Measurements from ENCODE around the gene SYNGAP1.
"Not testable (repeated sequence)": the region's sequence is repeated elsewhere in the genome, so short reads cannot be mapped to it uniquely, and the experiment has no call there.

The SYNGAP1 gene

GRCh38 chr6:33469661-33470060, 49.8 kb downstream of the SYNGAP1 start:
- DNase-seq (ENCODE audit: low read depth in 2 of 2): no peak

GRCh38 chr6:33477864-33478263, 58.0 kb downstream of the SYNGAP1 start:
- no peak for DNase-seq (ENCODE audit: low read depth in 2 of 2)

GRCh38 chr6:33481192-33481591, 61.3 kb downstream of the SYNGAP1 start:
- DNase-seq (ENCODE audit: low read depth in 2 of 2): no peak

DNA sequence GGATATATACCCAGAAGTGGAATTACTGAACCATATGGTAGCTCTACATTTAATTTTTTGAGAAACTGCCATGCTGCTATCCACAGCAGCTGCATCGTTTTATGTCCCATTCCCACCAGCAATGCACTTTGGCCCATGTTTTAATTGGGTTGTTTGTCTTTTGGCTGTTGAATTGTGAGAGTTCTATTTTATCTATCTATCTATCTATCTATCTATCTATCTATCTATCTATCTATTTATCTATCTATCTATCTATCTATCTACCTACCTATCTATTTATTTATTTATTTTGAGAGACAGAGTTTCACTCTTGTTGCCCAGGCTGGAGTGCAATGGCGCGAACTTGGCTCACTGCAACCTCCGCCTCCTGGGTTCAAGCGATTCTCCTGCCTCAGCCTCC, 62.8 kb downstream of the SYNGAP1 start:
- DNase-seq (ENCODE audit: low read depth in 2 of 2): not testable (repeated sequence)

DNA sequence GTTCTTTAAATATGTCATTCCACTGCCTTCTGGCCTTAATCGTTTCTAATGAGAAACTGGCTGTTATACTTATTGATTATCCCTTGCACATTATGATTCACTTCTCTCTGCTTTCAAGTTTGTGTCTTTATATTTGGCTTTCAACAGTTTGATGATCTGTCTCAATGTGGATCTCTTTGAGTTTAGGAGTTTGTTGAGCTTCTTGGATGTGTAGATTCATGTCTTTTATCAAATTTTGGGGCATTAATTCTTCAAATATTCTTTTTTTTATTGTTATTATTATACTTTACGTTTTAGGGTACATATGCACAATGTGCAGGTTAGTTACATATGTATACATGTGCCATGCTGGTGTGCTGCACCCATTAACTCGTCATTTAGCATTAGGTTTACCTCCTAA, 63.8 kb downstream of the SYNGAP1 start:
- no peak for DNase-seq (ENCODE audit: low read depth in 2 of 2)

DNA sequence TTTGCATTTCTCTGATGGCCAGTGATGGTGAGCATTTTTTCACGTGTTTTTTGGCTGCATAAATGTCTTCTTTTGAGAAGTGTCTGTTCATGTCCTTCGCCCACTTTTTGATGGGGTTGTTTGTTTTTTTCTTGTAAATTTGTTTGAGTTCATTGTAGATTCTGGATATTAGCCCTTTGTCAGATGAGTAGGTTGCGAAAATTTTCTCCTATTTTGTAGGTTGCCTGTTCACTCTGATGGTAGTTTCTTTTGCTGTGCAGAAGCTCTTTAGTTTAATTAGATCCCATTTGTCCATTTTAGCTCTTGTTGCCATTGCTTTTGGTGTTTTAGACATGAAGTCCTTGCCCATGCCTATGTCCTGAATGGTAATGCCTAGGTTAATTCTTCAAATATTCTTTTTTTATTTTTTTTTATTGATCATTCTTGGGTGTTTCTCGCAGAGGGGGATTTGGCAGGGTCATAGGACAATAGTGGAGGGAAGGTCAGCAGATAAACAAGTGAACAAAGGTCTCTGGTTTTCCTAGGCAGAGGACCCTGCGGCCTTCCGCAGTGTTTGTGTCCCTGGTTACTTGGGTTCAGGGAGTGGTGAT, 64.9 kb downstream of the SYNGAP1 start:
- not testable (repeated sequence) for DNase-seq (ENCODE audit: low read depth in 2 of 2)

- not testable (repeated sequence) for DNase-seq (ENCODE audit: low read depth in 2 of 2)
These were observed 65.8 kb downstream of the SYNGAP1 start for GRCh38 chr6:33485680-33486079.

- no peak for DNase-seq (ENCODE audit: low read depth in 2 of 2)
These were observed 68.5 kb downstream of the SYNGAP1 start for GRCh38 chr6:33488339-33488738.

DNA sequence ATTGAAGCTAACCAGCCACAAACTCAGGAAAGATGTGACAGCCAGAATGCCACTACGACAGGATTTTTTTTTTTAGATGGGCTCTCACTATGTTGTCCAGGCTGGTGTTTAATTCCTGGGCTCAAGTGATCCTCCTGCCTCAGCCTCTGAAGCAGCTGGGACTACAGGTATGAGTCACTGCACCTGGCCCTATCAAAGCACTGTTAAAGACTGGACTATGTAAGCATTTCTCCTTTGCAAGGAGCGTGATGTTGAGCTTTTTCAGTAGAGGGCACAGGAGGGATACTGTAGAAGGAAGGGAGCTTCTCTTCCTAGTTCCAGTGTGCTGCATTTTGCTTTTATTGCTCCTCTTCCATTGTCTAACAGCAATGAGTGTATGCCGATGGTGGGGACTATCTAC, 70.3 kb downstream of the SYNGAP1 start:
- DNase-seq (ENCODE audit: low read depth in 2 of 2): no peak

DNA sequence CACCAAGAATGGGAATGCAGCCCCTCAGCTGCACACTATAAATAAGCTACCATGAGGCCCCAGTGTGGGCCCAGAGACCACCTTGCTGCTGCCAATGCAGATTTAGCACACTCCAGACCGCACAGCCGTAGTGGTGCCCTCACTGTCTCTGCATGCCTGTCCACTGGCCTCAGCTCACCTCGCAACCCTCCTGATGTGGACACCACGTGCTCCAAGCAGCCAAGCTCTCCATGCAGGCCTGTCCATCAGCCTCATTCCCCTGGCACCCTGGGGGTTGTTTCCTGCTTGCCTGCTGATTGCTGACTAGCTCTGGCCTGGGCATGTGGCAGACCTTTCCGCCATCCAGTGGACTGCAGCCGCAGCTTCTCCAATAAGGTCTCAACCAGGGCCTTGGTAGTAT, 70.8 kb downstream of the SYNGAP1 start:
- DNase-seq (ENCODE audit: low read depth in 2 of 2): no peak

GRCh38 chr6:33492093-33492492, 72.2 kb downstream of the SYNGAP1 start:
- no peak for DNase-seq (ENCODE audit: low read depth in 2 of 2)

DNA sequence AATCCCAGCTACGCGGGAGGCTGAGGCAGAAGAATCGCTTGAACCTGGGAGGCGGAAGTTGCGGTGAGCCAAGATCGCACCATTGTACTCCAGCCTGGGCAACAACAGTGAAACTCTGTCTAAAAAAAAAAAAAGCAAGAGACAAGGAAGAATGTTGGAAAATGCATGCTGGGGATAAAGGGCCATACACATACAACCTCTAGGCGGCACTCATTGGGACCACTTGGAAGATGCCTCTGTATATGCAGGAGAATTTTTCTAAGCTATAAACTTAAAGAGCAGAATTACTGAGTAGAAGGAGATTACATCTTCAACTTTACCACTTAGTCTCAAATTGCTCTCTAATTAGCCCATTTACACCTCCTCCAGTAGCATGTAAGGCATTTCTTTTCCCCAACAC, 77.3 kb downstream of the SYNGAP1 start:
- DNase-seq (ENCODE audit: low read depth in 2 of 2): no peak

DNA sequence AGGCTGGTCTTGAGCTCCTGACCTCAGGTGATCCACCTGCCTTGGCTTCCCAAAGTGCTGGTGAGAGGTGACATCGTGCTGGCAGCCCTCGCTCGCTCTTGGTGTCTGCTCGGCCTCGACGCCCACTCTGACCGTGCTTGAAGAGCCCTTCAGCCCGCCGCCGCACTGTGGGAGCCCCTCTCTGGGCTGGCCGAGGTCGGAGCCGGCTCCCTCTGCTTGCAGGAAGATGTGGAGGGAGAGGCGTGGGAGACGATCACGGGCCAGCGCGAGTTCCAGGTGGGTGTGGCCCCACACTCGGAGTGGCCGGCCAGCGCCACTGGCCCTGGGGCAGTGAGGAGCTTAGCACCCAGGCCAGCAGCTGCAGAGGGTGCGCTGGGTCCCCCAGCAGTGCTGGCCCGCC, 82.6 kb downstream of the SYNGAP1 start:
- no peak for DNase-seq (ENCODE audit: low read depth in 2 of 2)

DNA sequence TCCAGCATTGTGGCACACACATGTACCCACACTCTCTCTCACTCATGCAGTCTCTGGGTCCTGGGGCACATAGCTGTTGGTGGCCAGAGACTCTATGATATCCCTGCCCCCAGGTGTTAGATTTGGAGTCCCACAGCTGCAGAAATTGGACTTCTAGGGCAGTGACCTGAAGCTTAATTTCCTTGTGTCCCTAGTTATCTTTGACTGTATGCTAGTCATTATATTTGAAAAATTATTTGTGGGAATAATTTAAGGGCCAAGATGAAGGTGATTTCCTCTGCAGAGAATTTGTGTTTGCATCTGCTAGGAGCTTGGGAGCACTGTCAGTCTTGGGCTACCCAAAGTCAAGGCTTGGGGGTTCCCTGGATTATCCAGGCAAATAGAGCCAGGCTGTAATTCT, 84.6 kb downstream of the SYNGAP1 start:
- DNase-seq (ENCODE audit: low read depth in 2 of 2): no peak

Data from stimulated activated CD8-positive, alpha-beta memory T cell treated with anti-CD3 and anti-CD28 coated beads, Interleukin-2, amount 100 ng/mL, for 48 hours (primary cell).